ENCODE measurements around the gene SUSD4.

Gene SUSD4

DNA sequence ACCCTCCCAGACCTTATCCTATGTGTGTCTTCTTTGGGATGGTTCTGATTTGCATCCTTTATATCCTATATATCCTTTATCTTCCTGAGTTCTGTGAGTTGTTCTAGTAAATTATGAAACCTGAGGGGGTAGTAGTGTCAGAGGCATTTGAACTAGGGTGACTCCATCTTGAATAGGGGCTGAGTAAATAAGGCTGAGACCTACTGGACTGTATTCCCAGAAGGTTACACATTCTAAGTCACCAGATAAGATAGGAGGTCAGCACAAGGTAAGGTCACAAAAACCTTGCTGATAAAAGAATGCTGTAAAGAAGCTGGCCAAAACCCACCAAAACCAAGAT lies 50.6 kb downstream of the SUSD4 start:
- Histone ChIP-seq H3K4me1 (no peaks in the 10 kb centered on the region), H3K36me3 (no peaks in the 10 kb centered on the region), H3K27me3 (no peaks in the 10 kb centered on the region; the same call in 1 of the 2 replicates), H3K9me3 (no peaks in the 10 kb centered on the region), H3K4me3 (ENCODE audit: low read depth, low read length) (no peak overlapping the region)
- DNase-seq, result no peak
- TF ChIP-seq, protein P1, sequence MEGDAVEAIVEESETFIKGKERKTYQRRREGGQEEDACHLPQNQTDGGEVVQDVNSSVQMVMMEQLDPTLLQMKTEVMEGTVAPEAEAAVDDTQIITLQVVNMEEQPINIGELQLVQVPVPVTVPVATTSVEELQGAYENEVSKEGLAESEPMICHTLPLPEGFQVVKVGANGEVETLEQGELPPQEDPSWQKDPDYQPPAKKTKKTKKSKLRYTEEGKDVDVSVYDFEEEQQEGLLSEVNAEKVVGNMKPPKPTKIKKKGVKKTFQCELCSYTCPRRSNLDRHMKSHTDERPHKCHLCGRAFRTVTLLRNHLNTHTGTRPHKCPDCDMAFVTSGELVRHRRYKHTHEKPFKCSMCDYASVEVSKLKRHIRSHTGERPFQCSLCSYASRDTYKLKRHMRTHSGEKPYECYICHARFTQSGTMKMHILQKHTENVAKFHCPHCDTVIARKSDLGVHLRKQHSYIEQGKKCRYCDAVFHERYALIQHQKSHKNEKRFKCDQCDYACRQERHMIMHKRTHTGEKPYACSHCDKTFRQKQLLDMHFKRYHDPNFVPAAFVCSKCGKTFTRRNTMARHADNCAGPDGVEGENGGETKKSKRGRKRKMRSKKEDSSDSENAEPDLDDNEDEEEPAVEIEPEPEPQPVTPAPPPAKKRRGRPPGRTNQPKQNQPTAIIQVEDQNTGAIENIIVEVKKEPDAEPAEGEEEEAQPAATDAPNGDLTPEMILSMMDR (IDR thresholded peaks at IDR 0.05; ENCODE audit: low read depth, low read length), result no peak

DNA sequence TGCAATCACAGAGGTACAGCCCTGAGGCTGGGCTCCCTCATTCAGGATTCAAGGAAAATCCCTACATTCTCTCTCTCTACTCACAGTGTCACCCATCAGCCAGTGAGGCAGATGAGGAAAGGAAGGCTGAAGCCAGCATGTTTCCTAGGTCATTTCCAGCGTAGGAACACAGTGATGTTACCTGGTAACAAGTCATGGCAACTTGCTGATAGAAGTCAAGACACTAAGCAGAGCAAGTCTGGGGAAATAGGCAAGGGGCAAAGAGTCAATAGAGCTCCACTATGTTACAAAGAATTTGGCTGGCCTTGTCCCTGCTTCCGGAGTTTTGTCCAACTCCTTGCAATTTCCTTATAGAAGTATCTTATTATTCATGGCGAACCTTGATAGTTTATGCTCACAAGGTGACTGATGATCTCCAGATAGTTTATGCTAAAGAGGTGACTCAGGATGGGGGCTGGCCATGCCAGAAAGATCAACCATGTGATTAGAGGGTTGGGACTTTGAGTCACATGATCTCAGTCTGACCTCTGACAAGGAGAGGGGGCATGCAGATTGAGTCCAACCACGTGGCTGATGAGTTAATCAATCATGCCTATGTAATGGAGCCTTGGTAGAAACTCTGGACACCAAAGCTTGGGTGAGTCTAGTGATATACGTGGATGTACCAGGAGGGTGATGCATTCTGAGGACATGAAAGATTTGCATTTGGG lies 51.1 kb downstream of the SUSD4 start:
- no peak overlapping the region for H3K4me3 ChIP-seq (ENCODE audit: low read depth, low read length)

GRCh38 chr1:223312273-223312672 lies 51.7 kb downstream of the SUSD4 start:
- Histone ChIP-seq H3K9me3 (no peaks in the 10 kb centered on the region), H3K36me3 (no peaks in the 10 kb centered on the region), H3K27me3 (no peaks in the 10 kb centered on the region; the same call in 1 of the 2 replicates), H3K4me3 (ENCODE audit: low read depth, low read length) (no peak overlapping the region), H3K4me1 (no peaks in the 10 kb centered on the region)
- DNase-seq, result no peak
- TF ChIP-seq, protein P1 (IDR thresholded peaks at IDR 0.05; ENCODE audit: low read depth, low read length), result no peak

More for the DNA sequence above, 51.1 kb downstream of the SUSD4 start:
- TF ChIP-seq, protein P1 (IDR thresholded peaks at IDR 0.05; ENCODE audit: low read depth, low read length), result no peak
- no peaks in the 10 kb centered on the region for H3K9me3 ChIP-seq
- no peak for DNase-seq
- H3K36me3 ChIP-seq, result no peaks in the 10 kb centered on the region
- no peaks in the 10 kb centered on the region for H3K4me1 ChIP-seq
- H3K27me3 ChIP-seq, result no peaks in the 10 kb centered on the region; the same call in 1 of the 2 replicates

DNA sequence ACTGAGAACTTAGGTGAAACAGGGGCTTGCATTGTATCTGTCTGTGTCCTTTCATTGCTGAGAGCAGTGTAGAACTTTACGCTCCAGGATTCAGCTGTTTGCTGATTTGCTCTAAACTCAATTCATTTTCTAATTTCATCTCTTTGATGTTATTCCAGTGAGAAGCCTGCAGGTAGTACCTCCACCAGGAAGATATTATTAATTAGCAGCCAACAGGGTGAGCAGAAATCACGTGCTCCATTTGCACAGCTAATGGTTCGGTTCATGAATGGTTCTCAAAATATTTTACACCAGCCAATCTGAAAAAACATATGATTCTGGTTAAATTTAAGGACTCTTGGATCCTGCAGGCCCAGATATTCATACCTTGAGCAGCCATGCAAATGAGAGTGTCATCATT lies 52.1 kb downstream of the SUSD4 start:
- no peak overlapping the region for H3K4me3 ChIP-seq (ENCODE audit: low read depth, low read length)
- no peak for DNase-seq
- H3K9me3 ChIP-seq, result no peaks in the 10 kb centered on the region
- no peaks in the 10 kb centered on the region for H3K36me3 ChIP-seq
- no peaks in the 10 kb centered on the region for H3K4me1 ChIP-seq
- H3K27me3 ChIP-seq, result no peaks in the 10 kb centered on the region; the same call in 1 of the 2 replicates
- TF ChIP-seq, protein P1 (IDR thresholded peaks at IDR 0.05; ENCODE audit: low read depth, low read length), result no peak

DNA sequence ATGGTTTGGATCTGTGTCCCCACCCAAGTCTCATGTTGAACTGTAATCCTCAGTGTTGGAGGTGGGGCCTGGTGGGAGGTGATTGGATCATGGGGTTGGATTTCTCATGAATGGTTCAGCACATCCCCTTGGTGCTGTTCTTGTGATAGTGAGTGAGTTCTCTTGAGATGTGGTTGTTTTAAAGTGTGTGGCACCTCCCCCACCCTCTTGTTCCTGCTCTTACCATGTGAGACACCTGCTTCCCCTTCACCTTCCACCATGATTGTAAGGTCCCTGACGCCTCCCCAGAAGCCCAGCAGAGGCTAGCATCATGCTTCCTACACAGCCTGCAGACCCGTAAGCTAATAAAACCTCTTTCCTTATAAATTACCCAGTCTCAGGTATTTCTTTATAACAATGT lies 55.8 kb downstream of the SUSD4 start:
- H3K27me3 ChIP-seq, result no peaks in the 10 kb centered on the region; the same call in 1 of the 2 replicates
- H3K4me3 ChIP-seq (ENCODE audit: low read depth, low read length), result no peak overlapping the region
- H3K9me3 ChIP-seq, result no peaks in the 10 kb centered on the region
- no peaks in the 10 kb centered on the region for H3K4me1 ChIP-seq
- H3K36me3 ChIP-seq, result no peaks in the 10 kb centered on the region
- DNase-seq, result no peak
- TF ChIP-seq, protein P1 (IDR thresholded peaks at IDR 0.05; ENCODE audit: low read depth, low read length), result no peak

- Histone ChIP-seq H3K36me3 (no peaks in the 10 kb centered on the region), H3K4me1 (no peaks in the 10 kb centered on the region), H3K27me3 (no peaks in the 10 kb centered on the region; the same call in 1 of the 2 replicates), H3K4me3 (ENCODE audit: low read depth, low read length) (no peak overlapping the region), H3K9me3 (no peaks in the 10 kb centered on the region)
- TF ChIP-seq, protein P1 (IDR thresholded peaks at IDR 0.05; ENCODE audit: low read depth, low read length), result no peak
- DNase-seq, result no peak
Observed at GRCh38 chr1:223307544-223307943, 56.4 kb downstream of the SUSD4 start.
